Measurements from ENCODE around the gene SYP.

Gene SYP

GRCh38 chrX:49244207-49244606, 44.2 kb upstream of the SYP start:
- no peak overlapping the region for H3K9ac ChIP-seq (ENCODE audit: low read depth, low read length)

GRCh38 chrX:49243166-49243565, 43.2 kb upstream of the SYP start:
- Histone ChIP-seq H2AFZ (ENCODE audit: low read depth, low read length) (no peak overlapping the region), H3K27ac (ENCODE audit: low read length) (no peak overlapping the region), H3K4me3 (ENCODE audit: low read depth in 1 of 2, low read length in 2 of 2) (no peak overlapping the region), H3K4me2 (ENCODE audit: insufficient read depth, low read length) (no peak overlapping the region), H3K4me1 (ENCODE audit: insufficient read depth, low read length) (no peaks in the 10 kb centered on the region), H3K79me2 (ENCODE audit: insufficient read depth, low read length) (no peaks in the 10 kb centered on the region), H3K9ac (ENCODE audit: low read depth, low read length) (no peak overlapping the region), H3K9me3 (ENCODE audit: insufficient read depth, low read length, severe bottlenecking) (no peaks in the 10 kb centered on the region), H4K20me1 (ENCODE audit: insufficient read depth, low read length) (no peaks in the 10 kb centered on the region), H3K27me3 (ENCODE audit: insufficient read depth, low read length, poor library complexity) (no peaks in the 10 kb centered on the region), H3K36me3 (ENCODE audit: insufficient read depth, low read length) (peaks cover 30% of the 10 kb centered on the region)
- ATAC-seq (ENCODE audit: insufficient read depth, low read depth), result no peak
- TF ChIP-seq EZH2 (IDR thresholded peaks at IDR 0.05; ENCODE audit: borderline replicate concordance, low read depth, low read length, severe bottlenecking) (no peak), CTCF (IDR thresholded peaks at IDR 0.05; ENCODE audit: borderline replicate concordance, extremely low read depth, low read length, poor library complexity, severe bottlenecking) (no peak)
- no peak for DNase-seq

More at GRCh38 chrX:49244207-49244606, 44.2 kb upstream of the SYP start:
- Histone ChIP-seq H3K79me2 (ENCODE audit: insufficient read depth, low read length) (no peaks in the 10 kb centered on the region), H3K4me3 (ENCODE audit: low read depth in 1 of 2, low read length in 2 of 2) (no peak overlapping the region), H3K27ac (ENCODE audit: low read length) (no peak overlapping the region), H2AFZ (ENCODE audit: low read depth, low read length) (no peak overlapping the region), H3K36me3 (ENCODE audit: insufficient read depth, low read length) (peaks cover 35% of the 10 kb centered on the region), H3K27me3 (ENCODE audit: insufficient read depth, low read length, poor library complexity) (no peaks in the 10 kb centered on the region), H4K20me1 (ENCODE audit: insufficient read depth, low read length) (no peaks in the 10 kb centered on the region), H3K9me3 (ENCODE audit: insufficient read depth, low read length, severe bottlenecking) (no peaks in the 10 kb centered on the region), H3K4me2 (ENCODE audit: insufficient read depth, low read length) (no peak overlapping the region), H3K4me1 (ENCODE audit: insufficient read depth, low read length) (no peaks in the 10 kb centered on the region)
- no peak for ATAC-seq (ENCODE audit: insufficient read depth, low read depth)
- TF ChIP-seq EZH2 (IDR thresholded peaks at IDR 0.05; ENCODE audit: borderline replicate concordance, low read depth, low read length, severe bottlenecking), result no peak
- TF ChIP-seq CTCF (IDR thresholded peaks at IDR 0.05; ENCODE audit: borderline replicate concordance, extremely low read depth, low read length, poor library complexity, severe bottlenecking), result no peak
- DNase-seq, result no peak

DNA sequence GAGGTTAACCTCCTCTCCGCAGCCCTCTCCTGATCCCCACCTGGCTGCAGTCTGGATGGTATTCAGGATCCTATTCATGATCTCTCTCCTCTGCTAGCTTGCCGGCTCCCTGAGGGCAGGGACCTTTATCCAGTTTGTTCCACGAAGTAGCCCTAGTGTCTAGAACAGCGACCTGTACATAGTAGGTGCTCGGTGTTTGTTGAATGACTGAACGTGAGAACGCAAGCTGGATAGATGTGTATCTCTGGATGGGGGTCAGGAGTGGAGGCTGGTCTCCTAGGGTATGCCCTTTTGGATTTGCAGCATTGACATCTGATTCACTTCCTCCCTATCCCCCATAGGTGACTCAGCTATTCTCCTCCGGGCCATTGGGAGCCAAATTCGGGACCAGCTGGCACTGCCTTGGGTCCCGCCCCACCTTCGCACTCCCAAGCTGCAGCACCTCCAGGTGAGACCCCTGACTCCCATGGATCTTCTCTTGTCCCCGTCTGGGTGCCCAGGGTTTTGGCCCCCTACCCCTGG, 42.6 kb upstream of the SYP start:
- H3K9ac ChIP-seq (ENCODE audit: low read depth, low read length), result no peak overlapping the region
- no peak overlapping the region for H3K27ac ChIP-seq (ENCODE audit: low read length)
- no peak overlapping the region for H2AFZ ChIP-seq (ENCODE audit: low read depth, low read length)

More for the DNA sequence above, 42.6 kb upstream of the SYP start:
- H4K20me1 ChIP-seq (ENCODE audit: insufficient read depth, low read length), result no peaks in the 10 kb centered on the region
- ATAC-seq (ENCODE audit: insufficient read depth, low read depth), result no peak
- DNase-seq, result no peak
- H3K79me2 ChIP-seq (ENCODE audit: insufficient read depth, low read length), result no peaks in the 10 kb centered on the region
- no peaks in the 10 kb centered on the region for H3K4me1 ChIP-seq (ENCODE audit: insufficient read depth, low read length)
- H3K9me3 ChIP-seq (ENCODE audit: insufficient read depth, low read length, severe bottlenecking), result no peaks in the 10 kb centered on the region
- H3K4me3 ChIP-seq (ENCODE audit: low read depth in 1 of 2, low read length in 2 of 2), result no peak overlapping the region
- no peak overlapping the region for H3K4me2 ChIP-seq (ENCODE audit: insufficient read depth, low read length)
- peaks cover 27% of the 10 kb centered on the region for H3K36me3 ChIP-seq (ENCODE audit: insufficient read depth, low read length)
- no peaks in the 10 kb centered on the region for H3K27me3 ChIP-seq (ENCODE audit: insufficient read depth, low read length, poor library complexity)
- TF ChIP-seq EZH2 (IDR thresholded peaks at IDR 0.05; ENCODE audit: borderline replicate concordance, low read depth, low read length, severe bottlenecking) (no peak), CTCF (IDR thresholded peaks at IDR 0.05; ENCODE audit: borderline replicate concordance, extremely low read depth, low read length, poor library complexity, severe bottlenecking) (no peak)
